IMR-90 (cell line): Measurements from ENCODE around the gene DMAC2. TPM values are rescaled to one million over a fixed set of nuclear protein-coding genes. Genes with fewer than 3 reads are reported as not detected.

Source experiments
- ATAC-seq: fragments of 200-7000 bp; cut with Tn5 transposase; 2 replicates; pipeline ENCODE4 v1.9.1; 2020; ENCODE audit warnings: low read depth, mild to moderate bottlenecking, moderate library complexity
- BruUV-seq: library from RNA; stranded (reverse); fragments of 400-500 nt; replicated peaks from 2 replicates; lab custom pipeline; 2021; lab: Mats Ljungman, UMichigan
- CTCF ChIA-PET: fragments of 300-600 bp; formaldehyde crosslinking; extraction: SDS; loops from one replicate; lab custom pipeline; 2021; ENCODE audit warnings: antibody characterized with exemption; lab: Yijun Ruan, JAX
- POLR2A ChIA-PET: fragments of 300-600 bp; sonication (Branson Sonifier 250); formaldehyde crosslinking; loops from one replicate; lab custom pipeline; 2022; ENCODE audit warnings: antibody characterized with exemption; ENCODE audit not compliant: unreplicated experiment; lab: Charles Lee
- DNase-seq: peaks from one replicate; pipeline ENCODE4 v3.0.0; 2013
- H2AFZ ChIP-seq: replicated peaks from 2 replicates; pipeline ENCODE3; 2013; ENCODE audit warnings: low read length, mild to moderate bottlenecking; ENCODE audit not compliant: poor library complexity
- H2AK5ac ChIP-seq: 2 replicates; pipeline ENCODE4 v1.6.1; 2013; ENCODE audit warnings: low read depth, low read length, inconsistent platforms
- H2AK9ac ChIP-seq: replicated peaks from 2 replicates; pipeline ENCODE3; 2013; ENCODE audit warnings: mild to moderate bottlenecking, low read depth, low read length, moderate library complexity; ENCODE audit not compliant: poor library complexity
- H2BK120ac ChIP-seq: 2 replicates; pipeline ENCODE4 v1.6.1; 2013; ENCODE audit warnings: low read depth, low read length, inconsistent platforms
- H2BK15ac ChIP-seq: 3 replicates; pipeline ENCODE4 v1.6.1; 2013; ENCODE audit warnings: low read depth, low read length, inconsistent platforms
- H2BK20ac ChIP-seq: 2 replicates; pipeline ENCODE4 v1.6.1; 2013; ENCODE audit warnings: low read depth, mild to moderate bottlenecking, inconsistent platforms, low read length, moderate library complexity
- H2BK5ac ChIP-seq: 2 replicates; pipeline ENCODE4 v1.6.1; 2013; ENCODE audit warnings: mild to moderate bottlenecking, low read depth, low read length, inconsistent platforms; ENCODE audit not compliant: poor library complexity, severe bottlenecking
- H3K14ac ChIP-seq: replicated peaks from 2 replicates; pipeline ENCODE4 v1.6.1; 2013; ENCODE audit warnings: low read depth, low read length, inconsistent platforms
- H3K18ac ChIP-seq: 2 replicates; pipeline ENCODE4 v1.6.1; 2013; ENCODE audit warnings: low read depth, low read length, control low read depth
- H3K23ac ChIP-seq: 2 replicates; pipeline ENCODE4 v1.6.1; 2013; ENCODE audit warnings: low read depth, low read length, inconsistent platforms
- H3K27ac ChIP-seq: 2 replicates; pipeline ENCODE4 v1.5.1; 2013; ENCODE audit warnings: mild to moderate bottlenecking, control low read depth, low read length; ENCODE audit not compliant: insufficient read depth
- H3K27me3 ChIP-seq: 2 replicates; pipeline ENCODE4 v1.6.1; 2013; ENCODE audit warnings: low read length; ENCODE audit not compliant: control insufficient read depth, insufficient read depth
- H3K36me3 ChIP-seq: 2 replicates; pipeline ENCODE4 v1.6.1; 2013; ENCODE audit warnings: low read length, mixed read lengths; ENCODE audit not compliant: control insufficient read depth, insufficient read depth
- H3K4ac ChIP-seq: 2 replicates; pipeline ENCODE4 v1.6.1; 2013; ENCODE audit warnings: low read depth, low read length, inconsistent platforms
- H3K4me1 ChIP-seq: 2 replicates; pipeline ENCODE4 v1.6.1; 2013; ENCODE audit warnings: low read length, mixed read lengths; ENCODE audit not compliant: control insufficient read depth, insufficient read depth
- H3K4me2 ChIP-seq: 2 replicates; pipeline ENCODE4 v1.6.1; 2013; ENCODE audit warnings: low read depth, mild to moderate bottlenecking, control low read depth, low read length, moderate library complexity
- H3K4me3 ChIP-seq: 2 replicates; pipeline ENCODE4 v1.5.1; 2013; ENCODE audit warnings: low read depth, mild to moderate bottlenecking, control low read depth, low read length, moderate library complexity; ENCODE audit not compliant: insufficient read depth
- H3K56ac ChIP-seq: 2 replicates; pipeline ENCODE4 v1.6.1; 2013; ENCODE audit warnings: low read length, inconsistent platforms; ENCODE audit not compliant: insufficient read depth; ENCODE audit errors: extremely low read depth
- H3K79me1 ChIP-seq, 2 experiments: 2 replicates each; pipeline ENCODE4 v1.6.1; 2013; ENCODE audit warnings: low read length in 2 of 2, inconsistent platforms in 1 of 2, low read depth in 1 of 2
- H3K9ac ChIP-seq: 2 replicates; pipeline ENCODE4 v1.6.1; 2013; ENCODE audit warnings: low read depth, low read length, control low read depth
- H3K9me1 ChIP-seq: 2 replicates; pipeline ENCODE4 v1.6.1; 2013; ENCODE audit warnings: low read length, inconsistent platforms; ENCODE audit not compliant: insufficient read depth
- H3K9me3 ChIP-seq: 2 replicates; pipeline ENCODE4 v1.6.1; 2013; ENCODE audit warnings: low read length; ENCODE audit not compliant: control insufficient read depth, insufficient read depth
- H4K20me1 ChIP-seq: 2 replicates; pipeline ENCODE4 v1.6.1; 2013; ENCODE audit warnings: low read length, inconsistent platforms; ENCODE audit not compliant: insufficient read depth
- H4K5ac ChIP-seq: 2 replicates; pipeline ENCODE4 v1.6.1; 2013; ENCODE audit warnings: mild to moderate bottlenecking, low read depth, low read length, control low read depth
- H4K8ac ChIP-seq, 2 experiments: 2 replicates each; pipeline ENCODE4 v1.6.1; 2013; ENCODE audit warnings: low read depth in 2 of 2, low read length in 2 of 2, control low read depth in 1 of 2, inconsistent platforms in 1 of 2
- H4K91ac ChIP-seq: 2 replicates; pipeline ENCODE4 v1.6.1; 2013; ENCODE audit warnings: low read depth, low read length, inconsistent platforms; ENCODE audit not compliant: insufficient read depth
- CHD1 ChIP-seq: IDR thresholded peaks from 2 replicates; pipeline ENCODE4 v1.6.1; 2012; ENCODE audit warnings: low read depth, low read length, improper control_type of control experiment
- POLR2A ChIP-seq: IDR thresholded peaks from 2 replicates; pipeline ENCODE4 v1.6.1; 2012; ENCODE audit warnings: mild to moderate bottlenecking, low read depth, low read length
- WGBS, 2 experiments: methylation state at CpG; one replicate each; pipeline versions ENCODE4 v1.1.5 to v1.1.7; 2013; ENCODE audit warnings: missing lambda C conversion rate in 2 of 2; ENCODE audit not compliant: insufficient read length in 1 of 2; ENCODE audit errors: extremely low coverage in 2 of 2; 5-methylcytosine and 5-hydroxymethylcytosine counted together
- dilution Hi-C: fragments of 300-500 bp; cut with HindIII; formaldehyde crosslinking; loops from one replicate; pipeline ENCODE4 v1.14.3; 2018; ENCODE audit warnings: low sequenced_read_pairs; ENCODE audit not compliant: unreplicated experiment
- in situ Hi-C: fragments of 300-500 bp; cut with MboI; formaldehyde crosslinking; loops from 3 replicates; pipeline ENCODE4 v1.14.3; 2019; ENCODE audit warnings: low sequenced_read_pairs, inconsistent platforms, mixed read lengths
- intact Hi-C: fragments of 100-400 bp; cut with micrococcal nuclease; formaldehyde crosslinking; loops from 2 replicates; pipeline ENCODE4 v1.10.0; 2022
- polyA plus RNA-seq, 3 experiments: library from polyadenylated mRNA; depleted of rRNA; stranded (reverse); fragments of >200 nt; gene quantifications; 2 replicates each; pipeline ENCODE4 v1.2.3, GENCODE V29; 2012; ENCODE audit warnings: low replicate concordance in 1 of 3
- total RNA-seq: library from RNA; depleted of rRNA; stranded (reverse); fragments of >200 nt; gene quantifications from 2 replicates; pipeline ENCODE4 v1.2.3, GENCODE V29; 2012

DMAC2 gene
- total and polyA plus RNA-seq, 2 of the 4 experiments (the other 2 are of a cell fraction): 52.5 to 72.2 TPM

DNA sequence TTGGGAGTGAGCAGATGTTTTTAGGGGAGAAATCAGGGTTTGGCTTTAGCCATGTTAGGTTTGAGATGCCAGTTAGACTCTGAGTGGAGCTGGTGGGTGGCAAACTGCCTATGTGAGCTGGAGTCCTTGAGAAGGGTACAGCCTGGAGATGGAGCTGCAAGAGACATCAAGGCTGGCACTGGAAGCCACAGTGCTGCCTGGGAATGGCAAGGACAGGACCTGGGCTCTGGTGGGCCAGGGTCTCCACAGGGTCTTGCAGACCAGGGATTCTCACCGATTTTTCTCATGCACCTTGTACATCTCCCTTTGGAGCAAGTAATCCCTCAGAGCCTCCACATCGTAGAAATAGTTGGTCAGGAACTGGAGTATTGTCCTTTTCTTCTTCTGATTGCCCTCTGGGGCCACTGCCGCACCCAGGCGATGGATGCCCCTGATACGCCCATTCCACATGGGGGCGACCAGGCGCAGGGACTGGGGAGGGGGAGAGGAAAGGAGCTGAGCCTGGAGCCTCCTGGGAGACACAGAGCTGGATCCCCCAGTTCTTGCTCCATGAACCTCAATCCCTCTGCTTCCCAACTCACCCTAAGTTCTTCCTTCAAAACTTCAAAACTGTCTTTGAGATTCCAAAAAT lies 1.7 kb downstream of the DMAC2 start:
- Histone ChIP-seq H3K27ac (no peak overlapping the region), H3K23ac (no peak overlapping the region), H3K4me3 (no peak overlapping the region), H3K4me2 (no peak overlapping the region), H4K20me1 (no peaks in the 10 kb centered on the region), H3K79me1 (peaks cover 9 to 21% of the 10 kb centered on the region in 2 experiments), H3K56ac (no peak overlapping the region), H4K8ac (no peak overlapping the region), H2BK20ac (no peak overlapping the region), H3K14ac (no peak overlapping the region), H3K36me3 (peaks cover 12% of the 10 kb centered on the region), H3K4me1 (no peaks in the 10 kb centered on the region; the same call in 1 of the 2 replicates), H4K91ac (no peak overlapping the region), H3K9me3 (no peaks in the 10 kb centered on the region), H2BK120ac (no peak overlapping the region), H2BK5ac (no peak overlapping the region), H2BK15ac (no peak overlapping the region), H2AK9ac (no peak overlapping the region), H2AK5ac (no peak overlapping the region), H3K9me1 (no peaks in the 10 kb centered on the region; the same call in 1 of the 2 replicates), H3K18ac (no peak overlapping the region), H2AFZ (no peak overlapping the region), H3K9ac (no peak overlapping the region), H4K5ac (no peak overlapping the region), H3K27me3 (no peaks in the 10 kb centered on the region), H3K4ac (no peak overlapping the region)
- intact Hi-C loops (no loop called here), dilution Hi-C loops (no loop called here), in situ Hi-C loops (no loop called here)
- WGBS, 2 experiments: no CpG with 5 or more reads among the region's 7 CpGs
- BruUV-seq: no TSS peak
- ATAC-seq (no peak), DNase-seq (no peak)
- TF ChIP-seq CHD1: no peak
- TF ChIP-seq POLR2A: no peak
- ChIA-PET POLR2A (no interaction called here), CTCF (no interaction called here)
